GM21381 (cell line): ENCODE data around the gene RAB27B.

ENCODE experiments used
- ATAC-seq: cut with Tn5 transposase; IDR thresholded peaks from one replicate; pipeline ENCODE4 v1.9.1; 2021; ENCODE audit warnings: mild to moderate bottlenecking, moderate library complexity; ENCODE audit not compliant: unreplicated experiment

The RAB27B gene

DNA sequence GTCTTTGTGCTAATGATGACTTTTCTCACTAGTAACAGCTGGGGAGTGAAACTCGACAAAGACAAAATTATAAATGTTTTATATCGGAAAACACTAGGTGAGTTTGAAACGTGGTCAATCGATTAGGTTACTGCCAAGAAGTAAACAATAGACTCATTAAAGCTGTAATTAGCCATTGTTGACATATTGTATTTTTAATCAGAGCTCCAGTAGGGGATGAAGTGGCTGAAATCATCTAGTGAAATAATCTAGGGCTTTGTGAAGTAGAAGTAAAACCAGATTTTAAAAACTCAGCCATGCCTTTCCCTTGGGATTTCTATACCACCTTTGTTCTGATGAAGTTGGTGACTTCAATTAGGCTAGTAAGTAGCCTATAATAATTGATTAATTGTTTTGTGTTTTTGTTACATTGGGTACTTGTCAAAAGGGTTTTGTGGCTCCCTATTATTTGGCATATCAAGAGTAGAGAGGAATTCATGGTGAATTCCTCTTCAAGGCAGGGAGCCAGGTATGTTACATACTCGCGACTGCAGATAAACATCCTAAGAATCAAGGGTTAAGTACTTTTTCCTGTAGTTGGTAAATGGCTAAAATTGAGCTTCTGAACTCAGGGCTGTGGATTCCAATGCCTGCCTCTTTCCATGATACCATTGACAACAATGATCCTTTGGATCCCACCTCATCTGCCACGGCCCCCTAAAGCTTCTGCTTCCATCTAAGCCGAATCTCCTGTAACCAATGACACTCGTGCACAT lies 31.6 kb downstream of the RAB27B start:
- no peak for ATAC-seq

DNA sequence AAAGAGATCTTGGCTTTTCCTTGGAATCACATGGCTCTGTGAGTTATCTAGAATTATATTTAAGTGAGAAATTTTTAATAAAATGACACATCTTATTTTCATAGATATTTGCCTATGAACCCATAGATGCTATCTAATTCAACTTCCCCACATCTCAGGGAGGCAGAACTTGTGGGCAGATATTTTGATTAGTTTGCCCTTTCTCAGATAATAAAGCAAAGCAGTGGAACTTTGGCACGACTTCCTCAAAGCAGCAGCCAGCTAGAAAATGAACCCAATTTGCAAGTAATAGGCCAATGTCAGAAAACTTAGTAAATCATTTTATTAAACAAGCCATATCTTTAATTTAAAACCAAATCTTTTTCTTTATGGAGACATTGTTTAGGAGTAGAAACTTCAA lies 32.7 kb downstream of the RAB27B start:
- ATAC-seq: no peak

GRCh38 chr18:54867131-54867530 lies 38.9 kb downstream of the RAB27B start:
- no peak for ATAC-seq

GRCh38 chr18:54871231-54871630 lies 43.0 kb downstream of the RAB27B start:
- ATAC-seq: no peak

DNA sequence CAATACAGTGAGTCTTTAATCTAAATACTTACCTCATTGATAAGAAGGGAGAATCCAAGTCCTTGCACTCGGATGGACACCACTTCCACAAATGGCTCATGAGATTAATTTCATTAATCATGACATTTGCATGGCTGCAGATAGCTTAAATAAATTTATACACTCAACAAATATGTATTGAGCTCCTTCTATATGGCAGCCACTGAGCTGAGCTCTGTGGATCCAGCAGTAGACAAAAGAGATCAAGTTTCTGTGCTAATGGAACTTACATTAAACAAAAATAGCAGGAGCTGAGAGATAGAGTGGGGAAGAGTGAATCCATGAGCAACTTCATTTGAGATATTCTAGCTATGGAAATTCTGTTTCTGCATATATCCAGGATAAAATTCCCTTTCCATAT lies 44.4 kb downstream of the RAB27B start:
- ATAC-seq: no peak

- no peak for ATAC-seq
Measured at GRCh38 chr18:54873884-54874255, 45.6 kb downstream of the RAB27B start.

- no peak for ATAC-seq
Measured at GRCh38 chr18:54875063-54875462, 46.8 kb downstream of the RAB27B start.

GRCh38 chr18:54877076-54877475 lies 48.8 kb downstream of the RAB27B start:
- ATAC-seq: no peak

GRCh38 chr18:54878159-54878622 lies 49.9 kb downstream of the RAB27B start:
- no peak for ATAC-seq

DNA sequence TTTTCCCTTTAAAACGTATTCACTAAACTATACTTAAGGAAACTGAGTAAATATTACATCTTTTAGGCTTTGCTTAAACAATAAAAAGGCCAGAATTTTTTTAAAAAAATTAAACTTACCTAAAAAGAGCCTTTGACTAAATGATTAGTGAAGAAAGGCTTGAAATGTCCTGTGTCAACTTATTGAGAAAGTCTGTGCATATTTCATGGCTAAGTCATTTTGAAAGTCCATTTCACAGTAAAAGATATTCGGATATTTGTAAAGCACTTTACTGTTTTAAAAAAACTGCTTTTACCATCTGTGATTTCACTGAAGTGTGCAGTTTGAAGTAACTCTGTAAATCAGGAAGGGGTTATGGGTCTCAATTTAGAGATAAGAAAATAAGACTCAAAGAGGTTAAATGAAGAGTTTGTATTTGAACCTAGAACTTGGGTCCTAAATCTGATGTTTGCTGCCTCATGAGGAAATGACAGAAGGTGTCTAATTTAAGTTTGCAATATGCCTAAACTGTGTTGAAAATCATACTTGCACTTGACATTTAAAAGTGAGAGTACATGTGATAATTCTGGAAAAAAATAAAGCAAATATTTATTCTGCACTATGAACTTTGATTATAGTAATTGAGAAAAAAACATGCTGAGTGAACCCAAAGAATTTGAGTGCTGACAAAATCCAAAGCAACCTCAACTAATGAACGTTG lies 50.5 kb downstream of the RAB27B start:
- ATAC-seq: no peak

- no peak for ATAC-seq
Measured at GRCh38 chr18:54879691-54880090, 51.4 kb downstream of the RAB27B start.

GRCh38 chr18:54880395-54881105 lies 52.3 kb downstream of the RAB27B start:
- no peak for ATAC-seq

DNA sequence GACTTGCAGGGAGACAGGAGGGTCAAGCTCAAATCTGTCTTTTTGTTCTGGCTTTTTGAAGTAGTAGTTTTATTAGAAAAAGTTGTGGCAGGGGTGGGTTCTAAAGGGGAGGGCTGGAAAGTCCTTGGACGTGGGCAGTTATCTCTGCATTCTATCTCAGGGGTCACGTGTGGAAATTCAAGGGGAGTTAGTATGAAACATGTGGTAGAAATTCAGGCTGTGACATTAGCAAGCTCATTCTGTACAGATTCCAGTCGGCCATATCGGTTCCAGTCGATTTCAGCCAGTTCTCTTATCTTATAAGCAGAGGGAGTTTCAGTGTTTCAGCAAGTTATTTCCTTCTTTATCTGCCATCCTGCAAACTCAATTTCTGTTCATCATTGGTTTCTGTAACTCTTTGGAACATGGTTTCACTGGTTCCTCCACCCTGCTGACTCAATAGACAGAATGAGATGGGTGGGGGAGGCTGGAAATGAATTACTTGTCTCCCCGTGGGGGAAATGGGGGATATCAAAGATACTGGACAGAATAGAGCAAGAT lies 53.0 kb downstream of the RAB27B start:
- ATAC-seq: no peak

- ATAC-seq: no peak
Measured at GRCh38 chr18:54882318-54882717, 54.0 kb downstream of the RAB27B start.

DNA sequence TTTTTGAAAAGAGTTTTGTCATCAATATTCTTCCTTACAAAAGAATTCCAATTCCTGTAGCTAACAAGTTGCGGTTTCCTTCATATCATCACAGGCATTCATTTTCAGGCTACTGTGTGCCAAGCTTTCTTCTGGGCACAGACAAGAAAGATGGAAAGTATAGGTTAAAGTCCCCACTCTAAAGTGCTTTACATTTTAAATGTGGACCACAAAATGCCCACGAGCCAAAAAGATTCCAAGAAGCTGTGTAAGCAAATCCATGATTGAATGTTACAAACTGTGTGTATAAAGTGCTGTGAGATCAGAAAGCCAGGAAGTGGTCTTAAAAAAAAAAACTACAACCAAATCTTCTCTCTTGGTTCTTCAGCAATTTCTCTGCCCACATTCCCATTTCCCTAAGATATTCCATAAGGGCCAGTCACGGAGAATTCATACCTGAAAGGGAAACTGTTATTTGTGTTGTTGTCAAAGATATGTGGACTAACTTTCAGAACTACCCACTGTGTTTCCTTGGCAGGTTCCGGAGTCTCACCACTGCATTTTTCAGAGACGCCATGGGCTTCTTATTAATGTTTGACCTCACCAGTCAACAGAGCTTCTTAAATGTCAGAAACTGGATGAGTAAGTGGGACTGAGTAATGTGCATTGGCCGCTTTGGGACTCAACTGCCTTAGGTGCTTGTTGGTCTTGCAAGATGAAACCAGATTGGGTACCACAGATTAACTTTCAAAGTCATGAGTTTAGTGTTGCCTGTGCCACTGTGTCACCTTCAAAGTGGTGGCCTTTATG lies 55.7 kb downstream of the RAB27B start:
- no peak for ATAC-seq

DNA sequence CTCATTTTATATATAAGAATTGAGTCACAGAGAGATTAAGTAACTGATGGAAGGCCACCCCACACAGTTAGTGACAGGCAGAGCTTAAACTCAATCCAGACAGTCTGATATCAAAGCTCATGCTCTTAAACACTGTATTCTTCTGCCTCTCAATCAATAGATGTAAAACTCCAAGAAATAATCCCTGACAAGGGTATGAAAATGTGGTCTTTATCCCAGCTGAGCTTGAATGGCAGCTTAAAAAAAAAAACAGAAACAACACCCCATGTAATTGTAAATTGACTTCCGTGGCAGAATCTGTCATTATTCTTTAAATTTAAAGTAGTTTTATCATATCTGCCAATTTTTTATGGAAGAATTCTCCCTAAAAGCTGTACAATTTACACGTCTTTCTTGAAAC lies 60.1 kb downstream of the RAB27B start:
- no peak for ATAC-seq

DNA sequence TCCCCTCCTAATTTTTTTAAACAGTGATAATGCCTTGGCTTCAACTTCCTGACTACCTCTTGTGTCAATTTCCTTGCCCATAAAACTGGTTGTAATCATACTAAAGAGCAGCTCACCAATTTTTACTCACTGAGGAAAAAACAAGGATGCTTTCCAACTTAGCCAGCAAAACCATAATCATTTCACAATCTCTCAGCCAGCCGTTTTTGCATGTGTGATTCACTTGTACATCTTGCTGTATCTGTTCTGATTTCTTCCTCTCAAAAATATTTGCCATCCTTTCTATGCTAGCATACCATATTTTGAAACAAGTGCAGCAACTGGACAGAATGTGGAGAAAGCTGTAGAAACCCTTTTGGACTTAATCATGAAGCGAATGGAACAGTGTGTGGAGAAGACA lies 60.7 kb downstream of the RAB27B start:
- no peak for ATAC-seq

- no peak for ATAC-seq
Measured at GRCh38 chr18:54899500-54899899, 71.2 kb downstream of the RAB27B start.

DNA sequence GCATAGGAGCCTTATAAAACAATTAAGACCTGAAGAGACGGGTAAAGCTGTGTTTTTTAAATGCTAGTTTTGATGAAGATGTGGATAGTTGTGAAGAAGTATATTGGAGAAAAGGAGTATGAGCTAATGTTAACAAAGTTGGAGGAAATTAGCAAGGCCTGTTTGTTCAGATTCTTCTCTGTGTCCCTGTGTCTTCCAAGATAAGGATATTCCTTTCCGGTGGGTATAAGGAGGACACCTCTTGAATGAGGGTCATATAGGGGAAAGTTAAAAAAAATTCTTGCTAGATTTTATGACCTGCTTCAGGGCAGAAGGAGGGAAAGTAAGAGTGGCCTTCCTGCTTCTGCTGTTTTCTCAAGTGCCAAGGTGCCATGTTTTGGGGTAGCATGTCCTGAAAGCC lies 72.0 kb downstream of the RAB27B start:
- no peak for ATAC-seq

- no peak for ATAC-seq
Measured at GRCh38 chr18:54904581-54904980, 76.3 kb downstream of the RAB27B start.

GRCh38 chr18:54905629-54906028 lies 77.4 kb downstream of the RAB27B start:
- ATAC-seq: no peak
